Fibroblast of skin of left quadriceps (primary cell): ENCODE results near the gene FOXD3.
A peak's percentile ranks its signal among the peaks of the same experiment; 100 is the strongest.

Experiments
- DNase-seq, 2 experiments: peaks; one replicate each; pipeline ENCODE4 v3.0.0-alpha.2; 2013; ENCODE audit warnings: low read depth in 2 of 2

The FOXD3 gene

GRCh38 chr1:63362073-63362472, 39.7 kb downstream of the FOXD3 start:
- no peak for DNase-seq

DNA sequence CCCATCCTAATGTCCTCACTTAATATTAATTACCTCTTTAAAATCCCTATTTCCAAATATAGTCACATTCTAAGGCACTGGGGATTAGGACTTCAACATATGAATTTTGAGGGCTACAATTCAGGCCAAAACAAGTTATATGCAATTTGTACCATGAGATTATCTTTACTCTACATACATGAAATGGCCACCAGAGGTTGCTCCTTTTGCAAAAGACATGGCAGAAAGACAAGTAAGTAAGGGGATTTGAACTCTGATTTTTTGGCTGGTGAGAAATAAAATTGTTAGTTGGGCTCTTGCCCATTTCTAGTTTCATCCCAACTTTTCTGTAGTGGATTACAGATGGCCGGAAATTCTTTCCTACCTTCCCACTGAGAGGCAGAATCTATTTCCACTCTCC, 40.2 kb downstream of the FOXD3 start:
- DNase-seq = no peak

DNA sequence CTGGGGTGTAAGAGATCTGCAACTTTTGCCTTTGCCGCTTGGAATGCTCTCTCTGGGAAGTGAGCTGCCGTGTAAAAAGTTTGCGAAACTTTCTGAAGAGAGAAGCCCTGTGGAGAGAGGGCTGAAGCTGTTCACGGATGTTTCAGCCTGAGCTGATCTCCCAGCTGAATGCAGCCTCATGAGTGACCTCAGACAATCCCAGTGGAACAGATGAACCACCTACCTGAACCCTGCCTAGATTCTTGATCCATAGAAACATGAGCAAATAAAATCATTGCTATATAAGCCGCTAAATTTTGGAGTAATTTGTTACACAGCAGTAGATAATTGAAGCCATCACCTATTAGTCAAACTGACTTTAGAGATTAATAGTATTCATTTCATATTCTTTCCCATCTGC, 40.6 kb downstream of the FOXD3 start:
- no peak for DNase-seq

- DNase-seq = no peak
Observed at GRCh38 chr1:63366908-63367214, 44.5 kb downstream of the FOXD3 start.

- DNase-seq = peak; percentile 82 to 84
Observed at GRCh38 chr1:63367215-63368103, 45.1 kb downstream of the FOXD3 start, which contains the start of gene ALG6. Gene ALG6, plus strand, starts transcription at chr1:63367627. Its CDS starts 3,351 bp downstream, at chr1:63370978.

- DNase-seq = no peak
Observed at GRCh38 chr1:63368131-63368530, 45.8 kb downstream of the FOXD3 start.
